ENCODE data around the gene DSCAML1.
"Not testable (repeated sequence)": the region's sequence is repeated elsewhere in the genome, so short reads cannot be mapped to it uniquely, and the experiment has no call there.

Gene DSCAML1

GRCh38 chr11:117420143-117420485 lies 376.9 kb downstream of the DSCAML1 start:
- DNase-seq: no peak

DNA sequence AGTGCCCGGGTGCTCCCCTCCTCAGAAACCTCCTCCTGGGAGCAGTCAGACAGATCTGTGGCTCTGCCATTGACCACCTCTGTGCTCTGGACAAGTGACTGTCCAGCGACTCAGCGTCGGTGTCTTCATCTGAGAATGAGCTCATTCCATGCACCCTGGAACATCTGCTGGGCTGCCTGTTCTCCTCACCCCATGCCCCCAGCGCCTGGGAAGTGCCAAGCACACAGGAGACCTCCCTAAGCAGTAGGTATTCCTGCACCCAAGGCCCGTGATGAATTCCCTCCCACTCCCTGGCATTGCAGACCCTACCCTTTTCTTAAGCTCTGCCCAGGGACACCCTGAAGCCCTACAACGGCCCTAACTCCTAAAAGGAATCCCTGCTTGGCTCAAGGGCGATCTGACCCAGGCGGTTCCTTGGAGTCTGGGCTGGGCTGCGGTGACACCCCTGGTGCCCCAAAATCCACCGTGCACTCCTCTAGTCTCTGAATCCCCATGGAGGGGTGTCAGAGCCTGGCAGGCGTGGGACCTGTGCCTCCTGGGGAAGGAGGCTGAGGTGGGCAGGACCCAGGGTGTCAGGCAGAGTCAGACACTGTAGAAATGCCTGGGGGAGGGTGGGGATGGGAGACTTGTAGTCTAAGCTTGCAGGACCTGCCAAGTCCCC lies 377.4 kb downstream of the DSCAML1 start:
- DNase-seq: no peak

- DNase-seq: no peak
These were observed 378.1 kb downstream of the DSCAML1 start for GRCh38 chr11:117418737-117419481.

DNA sequence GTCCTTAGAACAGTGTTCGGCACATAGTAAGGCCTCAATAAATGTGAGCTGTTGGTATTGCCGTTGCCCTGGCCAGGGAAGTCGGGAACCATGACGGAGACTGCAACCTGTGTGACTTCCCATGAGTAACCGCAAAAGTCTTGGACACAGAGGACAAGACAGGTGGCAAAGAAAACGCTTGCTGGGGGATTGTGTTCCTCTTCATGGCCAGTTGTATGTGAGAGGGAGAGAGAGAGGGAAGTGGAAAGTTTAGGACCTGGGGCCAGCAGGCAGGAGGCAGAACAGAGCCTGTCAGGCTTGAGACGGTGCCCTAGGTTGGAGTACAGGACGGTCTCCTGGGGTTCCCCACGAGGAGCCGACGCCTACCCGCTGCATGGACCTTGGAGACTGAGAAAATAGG lies 379.2 kb downstream of the DSCAML1 start:
- no peak for DNase-seq

DNA sequence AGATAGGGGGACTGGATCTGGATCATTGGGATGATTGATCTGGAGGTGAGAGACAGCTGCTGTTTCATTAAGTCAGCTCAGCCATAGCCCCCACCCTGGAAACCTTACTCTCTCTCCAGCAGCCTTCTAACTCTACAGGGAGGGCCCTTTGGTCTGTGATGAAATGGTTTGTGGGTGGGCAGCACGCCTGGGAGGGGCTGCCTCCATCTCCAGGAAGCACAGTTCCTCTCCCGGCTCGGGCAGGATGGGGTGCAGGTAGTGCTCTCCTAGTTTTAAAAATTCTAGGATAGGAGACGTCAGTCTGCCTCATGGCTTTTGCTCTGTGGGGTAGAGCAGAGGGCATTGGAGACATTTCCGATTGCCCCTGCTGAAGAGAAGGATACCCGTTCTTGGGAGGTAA lies 379.7 kb downstream of the DSCAML1 start:
- DNase-seq: no peak

- DNase-seq: no peak
These were observed 381.6 kb downstream of the DSCAML1 start for GRCh38 chr11:117415358-117415896.

DNA sequence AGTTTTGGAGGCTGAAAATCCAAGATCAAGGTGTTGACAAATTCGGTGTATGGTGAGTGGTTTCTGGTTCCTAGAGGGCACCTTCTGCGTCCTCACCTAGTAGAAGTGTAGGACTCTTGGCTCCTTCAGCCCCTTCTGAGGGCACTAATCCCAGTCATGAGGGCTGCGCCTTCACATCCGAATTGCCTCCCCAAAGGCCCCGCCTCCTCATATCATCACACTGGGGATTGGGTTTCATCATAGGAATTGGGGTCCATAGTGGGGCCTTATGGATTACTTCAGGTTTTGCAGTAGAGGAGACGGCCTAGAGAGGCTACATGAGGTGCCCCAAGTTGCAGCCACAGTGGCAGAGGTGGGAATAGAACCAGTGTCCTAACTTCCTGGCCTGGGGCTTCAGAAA lies 382.3 kb downstream of the DSCAML1 start:
- no peak for DNase-seq

- no peak for DNase-seq
These were observed 383.4 kb downstream of the DSCAML1 start for GRCh38 chr11:117413616-117414015.

- no peak for DNase-seq
These were observed 384.3 kb downstream of the DSCAML1 start for GRCh38 chr11:117412653-117413275.

DNA sequence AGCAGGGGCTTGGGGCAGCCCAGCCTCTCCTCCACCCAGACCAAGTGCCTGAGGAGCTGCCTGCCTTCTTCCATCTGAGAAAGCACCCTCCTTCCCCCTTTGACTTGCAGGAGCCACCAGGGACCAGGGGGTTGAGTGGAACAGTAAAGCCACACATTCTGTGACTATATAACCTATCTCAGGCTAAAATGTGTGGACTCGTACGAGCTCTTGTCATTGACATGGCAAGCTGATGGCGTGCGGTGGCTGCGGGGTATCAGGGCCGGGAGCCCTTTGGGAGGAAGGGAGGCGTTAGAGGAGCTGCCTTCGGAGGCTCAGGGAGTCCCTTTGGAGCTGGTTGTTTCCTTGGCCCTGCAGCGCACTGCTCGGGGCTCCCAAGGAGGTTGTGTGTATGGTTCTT lies 384.8 kb downstream of the DSCAML1 start:
- no peak for DNase-seq

- no peak for DNase-seq
These were observed 385.3 kb downstream of the DSCAML1 start for GRCh38 chr11:117411736-117412135.

DNA sequence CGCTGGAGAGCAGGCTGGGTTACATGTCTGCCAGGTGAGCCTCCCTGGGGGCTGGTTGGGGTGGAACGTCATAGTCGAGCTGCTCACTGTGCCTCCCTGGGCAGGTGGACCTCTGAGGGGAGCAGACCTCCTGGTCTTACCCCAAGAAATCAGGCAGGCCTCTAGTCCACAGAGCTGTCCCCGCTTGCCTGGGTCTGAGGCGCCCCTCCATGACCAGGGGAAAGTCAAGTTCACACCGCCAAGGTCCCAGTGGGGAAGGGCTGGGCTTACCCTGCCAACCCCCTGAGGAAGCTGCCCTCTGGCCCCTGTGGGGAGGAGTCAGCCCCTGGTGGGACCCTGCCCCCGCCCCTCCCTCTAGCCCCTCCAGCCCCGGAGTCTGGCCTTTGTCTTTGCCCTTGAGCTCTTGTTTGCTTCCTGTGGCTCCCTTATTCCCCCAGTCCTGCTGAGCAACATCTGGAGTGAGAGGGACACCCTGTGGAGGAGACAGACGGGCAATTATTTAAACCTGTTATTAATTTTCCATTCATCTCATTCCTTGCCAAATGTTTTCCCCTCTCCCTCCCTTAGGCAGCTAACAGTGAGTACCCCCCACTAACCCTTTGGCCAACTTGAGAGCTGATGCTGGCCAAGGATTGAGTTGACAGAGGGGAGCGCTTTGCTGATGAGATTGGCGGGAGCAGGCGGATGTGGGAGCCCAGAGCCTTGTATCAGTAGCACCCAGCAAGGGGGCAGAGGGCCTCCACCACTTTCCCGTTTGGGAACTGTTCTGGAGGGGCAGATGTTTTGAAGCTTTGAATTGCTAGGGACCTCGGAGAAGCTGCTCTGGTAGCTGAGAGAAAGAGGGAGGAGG lies 385.9 kb downstream of the DSCAML1 start:
- no peak for DNase-seq

- DNase-seq: no peak
These were observed 386.8 kb downstream of the DSCAML1 start for GRCh38 chr11:117410238-117410637.

GRCh38 chr11:117409511-117409910 lies 387.5 kb downstream of the DSCAML1 start:
- DNase-seq: no peak

DNA sequence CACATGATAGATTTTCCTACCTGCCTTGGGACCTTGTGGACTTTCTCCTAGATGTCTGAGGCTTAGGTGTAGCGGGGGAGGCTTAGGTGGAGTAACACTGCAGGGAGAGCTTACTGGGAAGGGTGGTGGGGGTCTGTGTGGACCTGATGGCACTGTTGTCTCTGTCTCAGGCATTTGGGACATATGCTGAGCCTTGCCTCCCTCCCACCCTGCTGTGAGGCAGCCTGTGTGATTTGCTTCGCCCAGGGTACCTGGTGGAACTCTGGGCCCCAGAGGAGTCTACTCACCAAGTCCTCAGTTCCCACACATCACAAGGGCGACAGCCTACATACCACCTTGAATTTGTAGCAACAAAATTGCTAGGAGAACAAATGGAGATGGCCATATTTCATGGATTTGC lies 388.7 kb downstream of the DSCAML1 start:
- DNase-seq: no peak

GRCh38 chr11:117407016-117407415 lies 390.0 kb downstream of the DSCAML1 start:
- no peak for DNase-seq

DNA sequence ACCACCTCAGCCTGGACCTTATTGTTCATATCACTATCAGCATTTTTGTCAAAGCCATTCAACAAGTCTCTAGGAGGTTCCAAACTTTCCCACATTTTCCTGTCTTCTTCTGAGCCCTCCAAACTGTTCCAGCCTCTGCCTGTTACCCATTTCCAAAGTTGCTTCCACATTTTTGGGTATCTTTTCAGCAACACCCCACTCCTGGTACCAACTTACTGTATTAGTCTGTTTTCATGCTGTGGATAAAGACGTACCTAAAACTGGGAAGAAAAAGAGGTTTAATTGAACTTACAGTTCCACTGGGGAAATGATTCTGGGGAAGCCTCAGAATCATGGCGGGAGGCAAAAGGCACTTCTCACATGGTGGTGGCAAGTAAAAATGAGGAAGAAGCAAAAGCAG lies 391.1 kb downstream of the DSCAML1 start:
- not testable (repeated sequence) for DNase-seq

GRCh38 chr11:117399100-117399840 lies 397.7 kb downstream of the DSCAML1 start:
- not testable (repeated sequence) for DNase-seq

- DNase-seq: not testable (repeated sequence)
These were observed 398.4 kb downstream of the DSCAML1 start for GRCh38 chr11:117398618-117399017.

GRCh38 chr11:117396970-117397369 lies 400.0 kb downstream of the DSCAML1 start:
- no peak for DNase-seq

GRCh38 chr11:117395476-117395875 lies 401.5 kb downstream of the DSCAML1 start:
- DNase-seq: no peak

Data from inflammatory macrophage (primary cell).